Measurements from ENCODE around the gene AP4E1.

Gene AP4E1

GRCh38 chr15:51004103-51004551, 95.6 kb downstream of the AP4E1 start:
- Histone ChIP-seq H3K4me3 (no peak overlapping the region), H3K4me1 (no peaks in the 10 kb centered on the region), H3K27me3 (no peaks in the 10 kb centered on the region), H3K9me3 (peaks cover 5% of the 10 kb centered on the region; the same call in 1 of the 2 replicates), H3K27ac (no peak overlapping the region), H4K20me1 (no peaks in the 10 kb centered on the region), H3K4me2 (no peak overlapping the region), H3K9ac (no peak overlapping the region), H3K36me3 (peaks cover 36% of the 10 kb centered on the region)
- no peak for TF ChIP-seq Cebpa-rat (IDR thresholded peaks at IDR 0.05)

DNA sequence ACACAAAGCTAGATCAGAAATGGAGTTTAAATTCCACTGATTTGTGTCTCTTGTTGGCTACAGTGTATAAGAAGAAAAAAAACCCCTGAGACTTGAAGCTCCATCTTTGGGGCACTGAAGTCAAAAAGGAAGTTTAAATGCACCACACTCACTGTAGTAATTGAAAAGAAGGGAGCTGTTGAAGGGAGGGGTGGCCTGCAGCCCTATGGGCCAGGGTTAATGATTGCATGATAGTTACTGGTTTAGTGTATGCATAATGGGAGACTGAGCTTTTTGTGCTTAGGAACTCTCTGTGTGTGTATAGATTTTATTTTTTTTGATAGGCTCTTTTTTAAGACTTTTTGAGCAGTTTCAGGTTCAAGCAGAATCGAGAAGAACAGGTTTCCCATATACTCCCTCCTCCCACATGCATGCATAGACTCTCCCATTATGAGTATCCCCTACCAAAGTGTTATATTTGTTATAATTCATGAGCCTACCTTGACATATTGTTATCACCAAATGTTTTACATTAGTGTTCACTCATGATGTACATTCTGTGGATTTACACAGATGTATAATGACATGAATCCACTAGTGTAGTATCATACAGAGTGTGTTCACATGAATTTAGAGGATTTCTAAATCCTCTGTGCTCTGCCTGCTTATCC, 98.0 kb downstream of the AP4E1 start:
- Histone ChIP-seq H3K9me3 (peaks cover 5% of the 10 kb centered on the region; the same call in 1 of the 2 replicates), H3K4me3 (no peak overlapping the region), H3K4me2 (no peak overlapping the region), H3K9ac (no peak overlapping the region), H3K36me3 (peaks cover 27% of the 10 kb centered on the region), H4K20me1 (no peaks in the 10 kb centered on the region), H3K27ac (no peak overlapping the region), H3K4me1 (no peaks in the 10 kb centered on the region), H3K27me3 (no peaks in the 10 kb centered on the region)
- TF ChIP-seq Cebpa-rat (IDR thresholded peaks at IDR 0.05), result no peak

- H3K4me3 ChIP-seq, result no peak overlapping the region
- H3K4me1 ChIP-seq, result no peaks in the 10 kb centered on the region
- H3K9ac ChIP-seq, result no peak overlapping the region
- peaks cover 19% of the 10 kb centered on the region for H3K36me3 ChIP-seq
- H3K9me3 ChIP-seq, result peaks cover 5% of the 10 kb centered on the region; the same call in 1 of the 2 replicates
- no peak overlapping the region for H3K27ac ChIP-seq
- no peaks in the 10 kb centered on the region for H3K27me3 ChIP-seq
- no peak overlapping the region for H3K4me2 ChIP-seq
- H4K20me1 ChIP-seq, result no peaks in the 10 kb centered on the region
- TF ChIP-seq Cebpa-rat (IDR thresholded peaks at IDR 0.05), result no peak
Measured at GRCh38 chr15:51007131-51007666, 98.7 kb downstream of the AP4E1 start.

- Histone ChIP-seq H3K27ac (no peak overlapping the region), H3K9me3 (peaks cover 5% of the 10 kb centered on the region; the same call in 1 of the 2 replicates), H3K4me3 (no peak overlapping the region), H3K9ac (no peak overlapping the region), H3K36me3 (peaks cover 7% of the 10 kb centered on the region), H3K4me2 (no peak overlapping the region), H3K27me3 (no peaks in the 10 kb centered on the region), H4K20me1 (no peaks in the 10 kb centered on the region), H3K4me1 (no peaks in the 10 kb centered on the region)
- no peak for TF ChIP-seq Cebpa-rat (IDR thresholded peaks at IDR 0.05)
Measured at GRCh38 chr15:51011212-51011611, 102.7 kb downstream of the AP4E1 start.

DNA sequence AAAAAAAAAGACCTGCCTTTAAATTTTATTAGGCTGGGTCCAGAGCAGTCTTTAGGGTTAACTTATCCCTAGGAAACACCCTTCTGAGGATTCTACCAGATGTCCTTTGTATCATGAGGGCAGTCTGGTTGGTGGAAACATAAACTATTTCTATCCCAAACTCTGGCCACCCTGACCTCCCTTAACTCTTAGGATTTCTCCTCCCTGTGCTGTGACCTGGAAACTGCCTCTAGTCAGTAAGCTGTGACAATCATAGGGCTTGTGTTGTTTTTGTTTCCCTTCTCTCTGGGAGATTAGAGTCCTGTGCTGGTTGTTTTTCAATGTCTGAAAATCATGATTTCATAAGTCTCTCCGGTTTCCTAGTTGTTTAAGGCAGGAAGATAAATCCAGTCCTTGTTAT, 108.1 kb downstream of the AP4E1 start:
- H3K4me1 ChIP-seq, result no peaks in the 10 kb centered on the region
- peaks cover 9% of the 10 kb centered on the region; the same call in 1 of the 2 replicates for H3K9me3 ChIP-seq
- no peaks in the 10 kb centered on the region for H4K20me1 ChIP-seq
- H3K36me3 ChIP-seq, result no peaks in the 10 kb centered on the region
- TF ChIP-seq Cebpa-rat (IDR thresholded peaks at IDR 0.05), result no peak
- no peak overlapping the region for H3K4me3 ChIP-seq
- no peak overlapping the region for H3K4me2 ChIP-seq
- H3K9ac ChIP-seq, result no peak overlapping the region
- no peaks in the 10 kb centered on the region for H3K27me3 ChIP-seq
- H3K27ac ChIP-seq, result no peak overlapping the region

- Histone ChIP-seq H3K4me3 (no peak overlapping the region), H3K4me1 (no peaks in the 10 kb centered on the region), H3K9ac (no peak overlapping the region), H3K27me3 (no peaks in the 10 kb centered on the region), H3K9me3 (peaks cover 9% of the 10 kb centered on the region; the same call in 1 of the 2 replicates), H4K20me1 (no peaks in the 10 kb centered on the region), H3K36me3 (no peaks in the 10 kb centered on the region), H3K4me2 (no peak overlapping the region), H3K27ac (no peak overlapping the region)
- TF ChIP-seq Cebpa-rat (IDR thresholded peaks at IDR 0.05), result no peak
Measured at GRCh38 chr15:51022206-51022605, 113.7 kb downstream of the AP4E1 start.

DNA sequence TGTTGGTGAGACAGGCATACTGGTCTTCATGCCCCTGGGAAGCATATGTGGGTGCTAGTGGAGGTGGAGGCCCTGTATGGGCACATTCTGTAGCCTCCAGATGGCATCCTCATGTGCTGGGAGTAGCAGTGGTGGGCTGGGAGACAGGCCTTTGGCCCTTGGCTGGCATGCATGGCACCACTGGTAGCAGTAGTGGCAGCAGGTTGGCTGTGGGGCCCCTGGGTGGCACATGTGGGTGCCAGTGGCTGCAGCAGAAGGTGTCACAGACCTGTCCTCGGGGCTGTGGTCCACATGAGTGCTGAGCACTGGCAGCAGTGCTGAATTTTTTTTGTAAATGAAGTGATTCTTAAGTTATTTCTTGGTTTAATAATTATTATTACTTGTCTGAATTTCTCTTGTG, 115.0 kb downstream of the AP4E1 start:
- H3K9ac ChIP-seq, result no peak overlapping the region

DNA sequence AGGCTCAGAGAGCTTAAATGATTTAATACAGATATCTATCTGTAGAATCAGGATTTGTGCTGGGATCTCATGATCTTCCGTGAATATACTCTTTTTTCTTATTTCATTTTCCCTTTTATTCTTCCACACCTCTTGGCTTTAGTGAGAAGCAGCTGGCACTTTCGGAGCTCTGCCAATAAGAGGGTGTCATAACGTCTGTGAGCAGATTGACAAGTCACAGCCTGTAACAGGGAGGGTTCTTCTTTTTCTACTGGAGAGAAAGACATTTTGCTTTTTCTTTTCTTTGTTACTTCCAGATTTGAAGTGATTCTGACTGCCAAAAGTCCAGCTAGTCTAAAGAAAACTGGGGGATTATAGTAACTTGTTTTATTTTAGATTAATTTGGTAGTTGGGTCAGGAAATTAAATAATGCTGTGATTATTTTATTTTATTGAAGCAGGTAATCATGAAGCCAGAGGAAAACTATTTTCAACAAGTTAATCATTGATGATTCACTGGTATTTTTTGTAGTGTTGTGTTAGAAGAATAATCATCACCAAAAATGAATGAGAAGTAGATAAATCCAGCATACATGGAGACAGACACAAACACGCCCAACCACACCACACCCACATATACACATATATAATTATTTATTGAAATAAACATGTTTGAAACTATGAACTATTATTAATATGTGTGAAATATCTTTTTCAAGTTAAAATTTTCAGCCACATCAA, 116.4 kb downstream of the AP4E1 start:
- no peak for TF ChIP-seq Cebpa-rat (IDR thresholded peaks at IDR 0.05)
- Histone ChIP-seq H3K27me3 (no peaks in the 10 kb centered on the region), H3K27ac (no peak overlapping the region), H3K9me3 (peaks cover 6% of the 10 kb centered on the region; the same call in 1 of the 2 replicates), H3K9ac (no peak overlapping the region), H3K4me1 (no peaks in the 10 kb centered on the region), H3K4me2 (no peak overlapping the region), H4K20me1 (no peaks in the 10 kb centered on the region), H3K36me3 (no peaks in the 10 kb centered on the region), H3K4me3 (no peak overlapping the region)

More for the DNA sequence above, 115.0 kb downstream of the AP4E1 start:
- Histone ChIP-seq H3K27ac (no peak overlapping the region), H3K36me3 (no peaks in the 10 kb centered on the region), H3K4me2 (no peak overlapping the region), H3K4me3 (no peak overlapping the region), H4K20me1 (no peaks in the 10 kb centered on the region), H3K9me3 (peaks cover 9% of the 10 kb centered on the region; the same call in 1 of the 2 replicates), H3K4me1 (no peaks in the 10 kb centered on the region), H3K27me3 (no peaks in the 10 kb centered on the region)
- no peak for TF ChIP-seq Cebpa-rat (IDR thresholded peaks at IDR 0.05)

GRCh38 chr15:51025454-51025846, 117.0 kb downstream of the AP4E1 start:
- H4K20me1 ChIP-seq, result no peaks in the 10 kb centered on the region
- no peak overlapping the region for H3K4me2 ChIP-seq
- H3K27me3 ChIP-seq, result no peaks in the 10 kb centered on the region
- no peak overlapping the region for H3K4me3 ChIP-seq
- H3K36me3 ChIP-seq, result no peaks in the 10 kb centered on the region
- H3K9ac ChIP-seq, result no peak overlapping the region
- TF ChIP-seq Cebpa-rat (IDR thresholded peaks at IDR 0.05), result no peak
- H3K27ac ChIP-seq, result no peak overlapping the region
- H3K9me3 ChIP-seq, result 0 out of 2 replicates have a peak, but pooled peaks cover 2% of the 10 kb centered on the region
- no peaks in the 10 kb centered on the region for H3K4me1 ChIP-seq

All from BLaER1 (cell line).